BE2C (cell line): ENCODE results near the gene CDK6.

Experiments
- DNase-seq: peaks from one replicate; pipeline ENCODE4 v3.0.0-alpha.2; 2020
- H3K27me3 ChIP-seq: fragments of 250-450 bp; sonication (Bioruptor Pico); 2 replicates; pipeline ENCODE4 v1.5.1; 2020; ENCODE audit warnings: mild to moderate bottlenecking
- H3K36me3 ChIP-seq: fragments of 250-450 bp; sonication (Bioruptor Pico); 2 replicates; pipeline ENCODE4 v1.5.1; 2020; ENCODE audit warnings: mild to moderate bottlenecking
- H3K4me1 ChIP-seq: fragments of 250-450 bp; sonication (Bioruptor Pico); 2 replicates; pipeline ENCODE4 v1.5.1; 2020
- H3K4me3 ChIP-seq: 2 replicates; pipeline ENCODE4 v1.5.1; 2011; ENCODE audit warnings: low read depth, low read length
- H3K9me3 ChIP-seq: fragments of 250-450 bp; sonication (Bioruptor Pico); 2 replicates; pipeline ENCODE4 v1.5.1; 2020
- TF ChIP-seq, protein P1 (sequence below): IDR thresholded peaks from 2 replicates; pipeline ENCODE4 v1.5.1; 2012; ENCODE audit warnings: mild to moderate bottlenecking, low read depth, low read length

CDK6 gene

DNA sequence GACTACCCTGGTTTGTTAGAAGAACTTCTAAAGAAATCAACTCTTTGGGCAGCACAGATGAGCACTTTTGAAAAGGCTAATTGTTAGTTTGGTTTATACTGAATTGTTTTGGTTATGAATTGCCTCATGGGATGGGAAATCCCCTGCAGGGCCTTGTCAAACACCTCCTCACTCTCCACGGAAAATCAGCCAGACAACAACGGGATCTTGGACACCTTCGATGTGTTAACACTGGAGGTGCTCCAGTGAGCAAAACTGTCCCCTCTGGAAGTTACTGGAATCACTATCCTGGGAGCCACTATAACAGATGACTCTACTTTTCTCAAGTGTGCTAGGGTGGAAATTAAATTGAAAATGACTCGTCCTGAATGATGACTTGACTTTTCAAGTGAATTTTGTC lies 38.7 kb downstream of the CDK6 start:
- Histone ChIP-seq H3K9me3 (no peaks in the 10 kb centered on the region), H3K4me1 (peaks cover 45% of the 10 kb centered on the region), H3K27me3 (no peaks in the 10 kb centered on the region), H3K36me3 (peaks cover 6% of the 10 kb centered on the region), H3K4me3 (no peak overlapping the region)
- no peak for DNase-seq
- TF ChIP-seq, protein P1, sequence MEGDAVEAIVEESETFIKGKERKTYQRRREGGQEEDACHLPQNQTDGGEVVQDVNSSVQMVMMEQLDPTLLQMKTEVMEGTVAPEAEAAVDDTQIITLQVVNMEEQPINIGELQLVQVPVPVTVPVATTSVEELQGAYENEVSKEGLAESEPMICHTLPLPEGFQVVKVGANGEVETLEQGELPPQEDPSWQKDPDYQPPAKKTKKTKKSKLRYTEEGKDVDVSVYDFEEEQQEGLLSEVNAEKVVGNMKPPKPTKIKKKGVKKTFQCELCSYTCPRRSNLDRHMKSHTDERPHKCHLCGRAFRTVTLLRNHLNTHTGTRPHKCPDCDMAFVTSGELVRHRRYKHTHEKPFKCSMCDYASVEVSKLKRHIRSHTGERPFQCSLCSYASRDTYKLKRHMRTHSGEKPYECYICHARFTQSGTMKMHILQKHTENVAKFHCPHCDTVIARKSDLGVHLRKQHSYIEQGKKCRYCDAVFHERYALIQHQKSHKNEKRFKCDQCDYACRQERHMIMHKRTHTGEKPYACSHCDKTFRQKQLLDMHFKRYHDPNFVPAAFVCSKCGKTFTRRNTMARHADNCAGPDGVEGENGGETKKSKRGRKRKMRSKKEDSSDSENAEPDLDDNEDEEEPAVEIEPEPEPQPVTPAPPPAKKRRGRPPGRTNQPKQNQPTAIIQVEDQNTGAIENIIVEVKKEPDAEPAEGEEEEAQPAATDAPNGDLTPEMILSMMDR = 0 out of 2 replicates have a peak, but pooled peaks have one; percentile 5

DNA sequence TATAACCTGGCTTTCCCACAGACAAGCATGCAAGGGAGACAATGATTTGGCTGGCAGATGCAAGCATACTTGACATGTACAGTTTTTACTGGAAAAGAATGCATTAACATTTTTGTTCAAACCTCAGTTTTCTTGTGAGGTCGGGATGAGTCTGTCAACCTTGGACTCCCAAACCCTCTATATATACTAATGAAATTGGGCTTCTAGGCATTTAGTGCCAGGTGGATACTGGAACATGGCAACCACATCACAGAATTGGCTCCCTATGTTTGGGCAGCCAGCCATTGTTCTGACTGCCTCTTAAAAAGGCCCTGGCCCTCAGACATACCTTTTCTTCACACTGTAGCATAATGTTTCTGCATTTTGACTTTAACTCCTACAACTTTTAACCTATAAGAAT lies 39.1 kb downstream of the CDK6 start:
- no peak overlapping the region for H3K4me3 ChIP-seq
- no peaks in the 10 kb centered on the region for H3K9me3 ChIP-seq
- TF ChIP-seq, protein P1 = no peak
- H3K36me3 ChIP-seq = peaks cover 6% of the 10 kb centered on the region
- no peak for DNase-seq
- H3K4me1 ChIP-seq = peaks cover 45% of the 10 kb centered on the region
- no peaks in the 10 kb centered on the region for H3K27me3 ChIP-seq

DNA sequence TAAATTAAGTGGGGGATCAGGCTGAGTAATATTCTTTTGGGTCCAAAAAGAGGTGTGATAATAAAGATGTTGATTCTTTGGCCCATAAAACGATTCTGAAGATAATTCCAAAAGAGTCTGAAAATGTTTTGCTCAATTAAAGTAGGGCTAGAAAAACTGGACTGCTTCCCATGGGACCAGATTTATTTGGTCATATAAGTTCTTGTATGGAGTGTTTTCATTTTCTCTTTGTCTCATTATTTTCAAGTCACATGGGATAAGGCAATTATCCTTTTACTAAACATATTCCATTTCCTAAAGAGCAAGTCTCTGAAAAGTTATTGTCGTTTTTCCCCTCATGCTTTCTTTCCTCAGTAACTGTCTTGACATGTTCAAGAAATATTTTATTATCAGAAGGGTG lies 41.5 kb downstream of the CDK6 start:
- no peaks in the 10 kb centered on the region for H3K27me3 ChIP-seq
- no peak overlapping the region for H3K4me3 ChIP-seq
- H3K4me1 ChIP-seq = peaks cover 39% of the 10 kb centered on the region
- peaks cover 6% of the 10 kb centered on the region for H3K36me3 ChIP-seq
- TF ChIP-seq, protein P1 = no peak
- H3K9me3 ChIP-seq = no peaks in the 10 kb centered on the region
- no peak for DNase-seq

DNA sequence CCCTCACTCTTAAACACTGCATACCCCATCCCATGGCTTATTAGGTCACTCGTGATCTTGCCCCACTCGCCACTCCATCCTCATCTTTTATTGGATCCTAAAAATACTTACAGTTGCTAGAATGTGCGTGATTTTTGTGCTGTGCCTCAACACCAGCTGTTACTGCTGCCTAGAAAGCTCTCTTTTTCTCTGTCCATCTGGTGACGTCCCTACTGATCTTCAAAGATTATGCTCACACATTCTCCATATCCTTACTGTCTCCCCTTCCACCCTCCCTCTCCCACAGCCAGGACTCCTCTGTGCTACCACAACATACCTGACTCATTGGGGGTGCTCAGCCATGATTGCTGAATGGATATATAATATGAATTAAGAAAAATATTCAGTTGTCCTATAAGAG lies 42.0 kb downstream of the CDK6 start:
- no peak for DNase-seq
- TF ChIP-seq, protein P1 = no peak
- H3K9me3 ChIP-seq = no peaks in the 10 kb centered on the region
- no peak overlapping the region for H3K4me3 ChIP-seq
- H3K36me3 ChIP-seq = peaks cover 6% of the 10 kb centered on the region
- H3K4me1 ChIP-seq = peaks cover 39% of the 10 kb centered on the region
- no peaks in the 10 kb centered on the region for H3K27me3 ChIP-seq

DNA sequence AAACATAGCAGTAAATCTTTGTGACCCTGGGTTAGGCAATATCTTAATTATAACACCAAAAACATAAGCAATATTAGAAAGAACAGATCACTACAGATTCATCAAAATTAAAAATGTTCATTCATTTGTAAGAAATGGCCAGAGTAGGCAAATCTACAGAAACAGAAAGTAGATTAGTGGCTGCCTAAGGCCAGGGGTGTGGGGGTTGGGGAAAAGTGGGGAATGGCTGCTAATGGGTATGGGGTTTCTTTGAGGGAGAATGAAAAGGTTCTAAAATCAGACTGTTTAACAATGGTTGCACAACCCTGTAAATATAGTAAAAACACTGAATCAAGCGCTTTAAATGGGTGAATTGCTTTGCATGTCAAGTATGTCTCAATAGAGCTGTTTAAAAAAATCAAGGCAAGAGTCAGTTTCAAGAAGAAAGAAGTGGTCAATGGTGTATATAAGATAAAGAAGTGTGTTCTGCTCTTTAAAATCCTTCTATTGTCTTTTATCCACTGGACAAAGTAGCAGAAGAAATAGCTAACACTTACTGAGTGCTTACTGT lies 42.6 kb downstream of the CDK6 start:
- Histone ChIP-seq H3K4me1 (peaks cover 34% of the 10 kb centered on the region), H3K27me3 (no peaks in the 10 kb centered on the region), H3K9me3 (0 out of 2 replicates have a peak, but pooled peaks cover under 1% of the 10 kb centered on the region), H3K36me3 (peaks cover 6% of the 10 kb centered on the region), H3K4me3 (no peak overlapping the region)
- DNase-seq = no peak
- TF ChIP-seq, protein P1 = no peak

DNA sequence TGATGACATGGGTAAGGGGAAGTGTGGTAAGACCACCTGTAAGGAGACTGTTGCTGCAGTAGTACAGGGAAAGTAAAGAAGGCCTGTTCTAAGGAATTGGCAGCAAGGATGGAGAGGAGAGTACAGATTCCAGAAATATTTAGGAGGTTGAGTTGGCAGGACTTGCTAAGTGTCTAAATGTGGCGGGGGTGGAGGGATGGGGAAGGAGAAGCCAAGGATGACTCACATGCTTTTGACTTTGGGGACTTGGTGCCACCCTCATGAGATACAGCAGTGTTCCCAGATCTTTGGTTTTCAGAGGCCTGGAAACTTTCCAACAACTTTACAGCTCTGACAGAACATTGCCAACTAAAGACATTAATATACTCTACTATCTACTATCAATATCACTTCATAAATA lies 45.4 kb downstream of the CDK6 start:
- H3K36me3 ChIP-seq = peaks cover 5% of the 10 kb centered on the region; the same call in 1 of the 2 replicates
- peaks cover 12% of the 10 kb centered on the region; the same call in 1 of the 2 replicates for H3K4me1 ChIP-seq
- DNase-seq = no peak

More for the DNA sequence above, 45.4 kb downstream of the CDK6 start:
- Histone ChIP-seq H3K9me3 (0 out of 2 replicates have a peak, but pooled peaks cover 4% of the 10 kb centered on the region), H3K27me3 (no peaks in the 10 kb centered on the region), H3K4me3 (no peak overlapping the region)
- TF ChIP-seq, protein P1 = no peak
